Trophoblast cell (in vitro differentiated cells and primary cell): ENCODE data around the gene ZNF483.
A peak's percentile ranks its signal among the peaks of the same experiment; 100 is the strongest.
"Not testable (repeated sequence)": the region's sequence is repeated elsewhere in the genome, so short reads cannot be mapped to it uniquely, and the experiment has no call there.

ENCODE experiments used
- DNase-seq, 2 donors: peaks; one replicate each; pipeline ENCODE4 v3.0.0-alpha.2; 2016
- H2AFZ ChIP-seq: 2 replicates; pipeline ENCODE4 v1.6.1; 2013; ENCODE audit warnings: low read length, moderate library complexity, mild to moderate bottlenecking; ENCODE audit not compliant: insufficient read depth, poor library complexity
- H2AK5ac ChIP-seq: 2 replicates; pipeline ENCODE4 v1.6.1; 2013; ENCODE audit warnings: mild to moderate bottlenecking, low read length
- H2BK120ac ChIP-seq: 2 replicates; pipeline ENCODE4 v1.6.1; 2013; ENCODE audit warnings: low read length, mild to moderate bottlenecking, moderate library complexity; ENCODE audit not compliant: insufficient read depth, poor library complexity
- H2BK12ac ChIP-seq: 2 replicates; pipeline ENCODE4 v1.6.1; 2013; ENCODE audit warnings: mild to moderate bottlenecking, low read length, moderate library complexity
- H2BK5ac ChIP-seq: 2 replicates; pipeline ENCODE4 v1.6.1; 2013; ENCODE audit warnings: low read length, low read depth, moderate library complexity, mild to moderate bottlenecking; ENCODE audit not compliant: poor library complexity
- H3K14ac ChIP-seq: 2 replicates; pipeline ENCODE4 v1.6.1; 2013; ENCODE audit warnings: mild to moderate bottlenecking, low read length
- H3K18ac ChIP-seq: 2 replicates; pipeline ENCODE4 v1.6.1; 2013; ENCODE audit warnings: mild to moderate bottlenecking, low read length
- H3K23ac ChIP-seq: 2 replicates; pipeline ENCODE4 v1.6.1; 2013; ENCODE audit warnings: low read length
- H3K27ac ChIP-seq: 2 replicates; pipeline ENCODE4 v1.5.1; 2013; ENCODE audit warnings: low read depth, mild to moderate bottlenecking, inconsistent platforms, low read length, moderate library complexity
- H3K27me3 ChIP-seq: 2 replicates; pipeline ENCODE4 v1.6.1; 2013; ENCODE audit warnings: inconsistent platforms, mild to moderate bottlenecking, low read length, moderate library complexity; ENCODE audit not compliant: insufficient read depth
- H3K36me3 ChIP-seq, 2 experiments: 1 replicate in 1 of 2; 2 replicates in 1 of 2; pipeline ENCODE4 v1.6.1; 2013; ENCODE audit warnings: low read length in 2 of 2, mild to moderate bottlenecking in 2 of 2, moderate library complexity in 1 of 2; ENCODE audit not compliant: insufficient read depth in 2 of 2, control insufficient read depth in 1 of 2
- H3K4ac ChIP-seq: 2 replicates; pipeline ENCODE4 v1.6.1; 2013; ENCODE audit warnings: low read depth, mild to moderate bottlenecking, low read length, moderate library complexity
- H3K4me1 ChIP-seq, 2 experiments: 1 replicate in 1 of 2; 2 replicates in 1 of 2; pipeline ENCODE4 v1.6.1; 2013; ENCODE audit warnings: low read length in 2 of 2, mild to moderate bottlenecking in 2 of 2, moderate library complexity in 1 of 2; ENCODE audit not compliant: insufficient read depth in 2 of 2, control insufficient read depth in 1 of 2
- H3K4me2 ChIP-seq: 2 replicates; pipeline ENCODE4 v1.6.1; 2013; ENCODE audit warnings: inconsistent platforms, mild to moderate bottlenecking, low read length, moderate library complexity
- H3K4me3 ChIP-seq: 2 replicates; pipeline ENCODE4 v1.5.1; 2013; ENCODE audit warnings: mild to moderate bottlenecking, low read depth, low read length, inconsistent platforms
- H3K79me1 ChIP-seq: one replicate; pipeline ENCODE4 v1.6.1; 2013; ENCODE audit warnings: low read length
- H3K79me2 ChIP-seq: 2 replicates; pipeline ENCODE4 v1.6.1; 2013; ENCODE audit warnings: low read length, mild to moderate bottlenecking; ENCODE audit not compliant: control insufficient read depth, insufficient read depth, poor library complexity
- H3K9ac ChIP-seq: 2 replicates; pipeline ENCODE4 v1.6.1; 2013; ENCODE audit warnings: mild to moderate bottlenecking, low read length
- H3K9me3 ChIP-seq: 2 replicates; pipeline ENCODE4 v1.6.1; 2013; ENCODE audit warnings: low read depth, mild to moderate bottlenecking, control low read depth, inconsistent platforms, low read length; ENCODE audit not compliant: insufficient read depth
- H4K12ac ChIP-seq: 2 replicates; pipeline ENCODE4 v1.6.1; 2013; ENCODE audit warnings: low read depth, mild to moderate bottlenecking, low read length, moderate library complexity
- H4K8ac ChIP-seq: 2 replicates; pipeline ENCODE4 v1.6.1; 2013; ENCODE audit warnings: low read depth, mild to moderate bottlenecking, low read length, moderate library complexity
- H4K91ac ChIP-seq: one replicate; pipeline ENCODE4 v1.6.1; 2013; ENCODE audit warnings: low read depth, mild to moderate bottlenecking, low read length, moderate library complexity
- WGBS: extraction: QIAGEN DNeasy Blood & Tissue Kit; methylation state at CpG from one replicate; pipeline ENCODE4 v1.1.7; 2013; ENCODE audit warnings: missing lambda C conversion rate; ENCODE audit not compliant: insufficient read length, insufficient coverage; ENCODE audit errors: extremely low coverage; 5-methylcytosine and 5-hydroxymethylcytosine counted together

The ZNF483 gene

DNA sequence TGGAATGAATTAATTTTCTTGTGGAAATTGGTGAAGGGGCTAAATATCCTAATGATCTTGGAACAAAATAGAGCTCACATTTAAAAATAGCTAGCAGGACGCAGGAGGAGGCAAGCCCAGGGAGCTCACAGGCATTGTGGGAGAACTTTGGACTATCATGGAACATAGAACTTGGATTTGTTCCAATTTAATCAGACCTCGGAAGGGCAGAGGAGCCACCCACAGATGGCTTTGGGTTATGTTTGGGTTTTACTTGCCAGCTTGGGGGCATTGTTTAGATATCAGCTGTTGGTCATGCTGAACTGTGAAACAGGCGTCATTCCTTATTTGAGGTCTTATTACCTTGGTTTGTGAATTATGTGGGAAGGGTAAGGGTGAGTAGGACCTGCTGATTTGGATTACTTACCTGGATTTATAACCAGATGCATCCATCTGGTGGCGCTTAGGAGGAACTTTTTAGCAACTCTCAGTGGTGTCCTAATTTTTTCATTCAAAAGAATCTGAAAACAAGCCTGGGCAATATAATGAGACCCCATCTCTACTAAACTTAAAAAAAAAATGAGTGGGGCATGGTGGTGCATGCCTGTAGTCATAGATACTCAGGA, 88.6 kb downstream of the ZNF483 start:
- H4K91ac ChIP-seq, result no peak overlapping the region
- no peak overlapping the region for H3K18ac ChIP-seq
- no peak overlapping the region for H2AK5ac ChIP-seq
- H3K9ac ChIP-seq, result no peak overlapping the region
- H3K4me1 ChIP-seq, result peaks cover 0 to 2% of the 10 kb centered on the region in 2 experiments
- H3K4me3 ChIP-seq, result no peak overlapping the region
- no peak overlapping the region for H3K23ac ChIP-seq
- H3K4me2 ChIP-seq, result no peak overlapping the region
- no peak overlapping the region for H3K14ac ChIP-seq
- no peaks in the 10 kb centered on the region for H3K27me3 ChIP-seq
- no peaks in the 10 kb centered on the region for H3K79me1 ChIP-seq
- no peaks in the 10 kb centered on the region for H3K79me2 ChIP-seq
- H2AFZ ChIP-seq, result no peak overlapping the region
- H2BK5ac ChIP-seq, result no peak overlapping the region
- H3K36me3 ChIP-seq, result no peaks in the 10 kb centered on the region
- no peak overlapping the region for H2BK120ac ChIP-seq
- WGBS, result no CpG with 5 or more reads among the region's 4 CpGs
- no peak overlapping the region for H2BK12ac ChIP-seq
- no peak overlapping the region for H3K4ac ChIP-seq
- H4K12ac ChIP-seq, result no peak overlapping the region
- no peak overlapping the region for H4K8ac ChIP-seq
- no peak overlapping the region for H3K27ac ChIP-seq
- peaks cover 2% of the 10 kb centered on the region for H3K9me3 ChIP-seq
- no peak for DNase-seq

GRCh38 chr9:111615928-111616327, 90.9 kb downstream of the ZNF483 start:
- Histone ChIP-seq H4K12ac (no peak overlapping the region), H4K8ac (no peak overlapping the region), H3K4ac (no peak overlapping the region), H2BK5ac (no peak overlapping the region), H3K23ac (no peak overlapping the region), H3K79me2 (no peaks in the 10 kb centered on the region), H3K4me3 (no peak overlapping the region), H3K79me1 (no peaks in the 10 kb centered on the region), H4K91ac (no peak overlapping the region), H2BK120ac (no peak overlapping the region), H3K9me3 (peaks cover 2% of the 10 kb centered on the region), H3K9ac (no peak overlapping the region), H3K27ac (no peak overlapping the region), H3K14ac (no peak overlapping the region), H3K18ac (no peak overlapping the region), H3K4me1 (peaks cover 0 to under 1% of the 10 kb centered on the region in 2 experiments), H3K27me3 (no peaks in the 10 kb centered on the region), H3K36me3 (no peaks in the 10 kb centered on the region), H2AK5ac (no peak overlapping the region), H2BK12ac (no peak overlapping the region), H2AFZ (no peak overlapping the region), H3K4me2 (no peak overlapping the region)
- DNase-seq, result no peak
- WGBS, result no CpG with 5 or more reads among the region's 3 CpGs

DNA sequence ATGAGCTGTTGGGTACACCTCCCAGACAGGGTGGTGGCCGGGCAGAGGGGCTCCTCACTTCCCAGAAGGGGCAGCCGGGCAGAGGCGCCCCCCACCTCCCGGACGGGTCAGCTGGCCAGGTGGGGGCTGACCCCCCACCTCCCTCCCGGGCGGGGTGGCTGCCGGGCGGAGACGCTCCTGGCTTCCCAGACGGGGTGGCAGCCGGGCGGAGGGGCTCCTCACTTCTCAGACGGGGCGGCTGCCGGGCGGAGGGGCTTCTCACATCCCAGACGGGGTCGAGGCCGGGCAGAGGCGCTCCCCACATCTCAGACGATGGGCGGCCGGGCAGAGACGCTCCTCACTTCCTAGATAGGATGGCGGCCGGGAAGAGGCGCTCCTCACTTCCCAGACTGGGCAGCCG, 92.4 kb downstream of the ZNF483 start:
- H3K4me2 ChIP-seq, H2AK5ac ChIP-seq: not testable (repeated sequence)
- no CpG with 5 or more reads among the region's 29 CpGs for WGBS

DNA sequence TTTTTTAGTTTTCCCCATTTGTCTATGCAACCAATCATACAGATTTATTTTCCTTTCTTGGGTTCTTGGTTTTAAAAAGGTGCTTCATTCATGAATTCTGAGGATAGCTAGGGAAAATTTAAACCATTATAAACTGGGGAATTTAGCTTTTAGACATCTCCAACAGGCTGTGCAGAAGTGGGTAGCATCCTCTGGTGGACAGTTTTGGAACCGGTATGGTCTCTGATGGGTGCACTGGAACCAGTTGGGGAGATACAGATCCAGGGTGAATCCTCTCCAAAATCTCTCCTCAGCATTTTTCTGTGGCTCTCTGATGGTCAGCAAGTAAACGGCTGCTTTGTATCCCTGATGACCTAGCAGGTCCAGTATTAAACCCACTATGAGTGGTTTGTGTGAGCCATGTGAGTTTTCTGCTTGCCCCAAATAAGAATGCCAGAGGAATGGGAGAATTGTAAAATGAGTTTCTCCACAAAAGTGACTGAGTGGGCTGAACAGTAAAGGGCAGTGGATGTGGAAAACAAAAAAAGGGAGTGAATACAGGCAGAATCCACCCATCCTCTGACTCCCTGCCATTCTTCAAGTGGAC, 97.0 kb downstream of the ZNF483 start:
- Histone ChIP-seq H2BK12ac (no peak overlapping the region), H3K36me3 (no peaks in the 10 kb centered on the region), H4K8ac (no peak overlapping the region), H3K9me3 (no peaks in the 10 kb centered on the region), H3K4ac (no peak overlapping the region), H3K4me3 (no peak overlapping the region), H3K9ac (no peak overlapping the region), H2BK120ac (no peak overlapping the region), H2AK5ac (no peak overlapping the region), H4K12ac (no peak overlapping the region), H3K23ac (no peak overlapping the region), H4K91ac (no peak overlapping the region), H3K4me1 (no peaks in the 10 kb centered on the region), H3K79me1 (no peaks in the 10 kb centered on the region), H3K14ac (no peak overlapping the region), H3K18ac (no peak overlapping the region), H3K4me2 (no peak overlapping the region), H3K27me3 (no peaks in the 10 kb centered on the region), H2BK5ac (no peak overlapping the region), H3K79me2 (no peaks in the 10 kb centered on the region), H3K27ac (no peak overlapping the region), H2AFZ (no peak overlapping the region)
- no CpG with 5 or more reads among the region's 2 CpGs for WGBS
- DNase-seq, result peak; percentile 14 to 59

More for the DNA sequence above, 92.4 kb downstream of the ZNF483 start:
- not testable (repeated sequence) for H3K9ac ChIP-seq, H2AFZ ChIP-seq, H2BK5ac ChIP-seq, H2BK12ac ChIP-seq, H4K12ac ChIP-seq, H3K27ac ChIP-seq, H3K18ac ChIP-seq, H3K14ac ChIP-seq, H3K23ac ChIP-seq, H3K4me1 ChIP-seq, H2BK120ac ChIP-seq, H3K27me3 ChIP-seq, H3K79me1 ChIP-seq, H4K91ac ChIP-seq, H3K79me2 ChIP-seq, H3K9me3 ChIP-seq, H3K36me3 ChIP-seq, H4K8ac ChIP-seq, DNase-seq, H3K4me3 ChIP-seq, H3K4ac ChIP-seq
